Stimulated activated CD8-positive, alpha-beta memory T cell treated with anti-CD3 and anti-CD28 coated beads, Interleukin-12 subunit alpha, Interleukin-12 subunit beta, amount 100 ng/mL, for 1 hour (primary cell): ENCODE data around the gene MMP10.

Experiments used
- DNase-seq: peaks from one replicate; pipeline ENCODE4 v3.0.0-alpha.2; 2020; ENCODE audit warnings: low read depth

MMP10 gene

GRCh38 chr11:102729849-102730815 is 50.3 kb downstream of the MMP10 start:
- no peak for DNase-seq

- no peak for DNase-seq
Observed at GRCh38 chr11:102727890-102728289, 52.5 kb downstream of the MMP10 start.

- DNase-seq: no peak
Observed at GRCh38 chr11:102724904-102725500, 55.4 kb downstream of the MMP10 start, which contains the start of gene MMP8. Gene MMP8, minus strand, starts transcription at chr11:102724954. Its CDS starts 99 bp downstream, at chr11:102724855.

DNA sequence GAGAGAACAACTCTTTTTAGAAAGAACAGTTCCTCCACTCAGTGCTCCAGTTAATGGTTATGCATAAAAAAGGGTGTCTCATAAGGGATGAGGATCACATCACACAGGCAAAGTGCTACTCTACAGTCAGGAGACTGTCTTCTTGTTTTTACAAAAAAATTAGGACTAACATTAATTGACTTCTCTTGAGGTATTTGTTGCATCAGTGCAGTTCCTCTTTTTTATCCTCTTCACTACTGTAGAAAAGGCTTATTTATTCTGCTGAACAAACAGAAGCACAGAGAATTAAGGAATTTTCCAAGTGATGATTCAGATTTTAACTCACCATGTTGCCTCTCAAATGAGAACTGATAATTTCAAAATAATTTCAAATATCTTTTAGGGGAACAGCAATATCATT is 57.6 kb downstream of the MMP10 start:
- DNase-seq: no peak
